OCI-LY7 (cell line): Measurements from ENCODE around the gene PPP1R14B.

Experiments
- CTCF ChIP-seq: fragments of 200-600 bp; sonication (generic); conservative IDR thresholded peaks from 2 replicates; pipeline ENCODE4 v1.5.1; 2014; ENCODE audit warnings: mild to moderate bottlenecking, antibody characterized with exemption, low read length, moderate library complexity, mixed read lengths
- EZH2phosphoT487 ChIP-seq: fragments of 200-600 bp; sonication (generic); IDR thresholded peaks from 2 replicates; pipeline ENCODE4 v1.6.1; 2018; ENCODE audit warnings: low read depth, borderline replicate concordance, mild to moderate bottlenecking, mixed run types, antibody characterized with exemption, low read length, moderate library complexity, mixed read lengths

- TF ChIP-seq CTCF (no peak), EZH2phosphoT487 (no peak)
Measured at GRCh38 chr11:64230985-64231365, 15.8 kb downstream of the PPP1R14B start.
